NT2/D1 (cell line): ENCODE data around the gene C10orf62.

ENCODE experiments used
- YY1 ChIP-seq: IDR thresholded peaks from 2 replicates; pipeline ENCODE4 v1.6.1; 2011; ENCODE audit not compliant: insufficient read length, insufficient read depth
- ZNF274 ChIP-seq: IDR thresholded peaks from 2 replicates; pipeline ENCODE4 v1.6.1; 2011; ENCODE audit warnings: mild to moderate bottlenecking, low read depth, low read length

- TF ChIP-seq YY1 (no peak), ZNF274 (no peak)
Measured at GRCh38 chr10:97573021-97573420, 16.5 kb upstream of the C10orf62 start.
